HCEC 1CT (cell line): ENCODE data around the gene FAM81B.

Experiments used
- DNase-seq: peaks from one replicate; pipeline ENCODE4 v3.0.0-alpha.2; 2017

The FAM81B gene

DNA sequence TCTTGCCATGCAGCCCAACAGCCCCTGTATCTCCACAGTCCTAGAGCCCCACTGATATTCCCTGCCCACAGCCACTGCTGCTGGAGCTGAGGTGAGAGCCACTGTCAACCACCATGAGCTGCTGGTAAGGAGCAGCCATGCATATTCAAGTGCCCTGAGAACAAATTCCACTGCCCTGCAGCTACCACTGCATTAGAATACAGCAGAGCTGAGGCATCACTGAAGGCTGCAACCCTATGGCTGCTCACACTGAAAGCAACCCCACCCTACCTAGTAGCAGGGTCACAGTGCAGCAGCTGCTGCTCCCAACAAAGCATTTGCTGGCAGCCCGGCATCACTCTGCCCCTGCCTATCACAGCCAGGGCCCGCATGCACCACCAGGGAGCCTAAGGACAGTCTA, 95.0 kb downstream of the FAM81B start:
- DNase-seq = no peak

GRCh38 chr5:95487880-95488279, 96.7 kb downstream of the FAM81B start:
- no peak for DNase-seq
